ENCODE measurements around the gene ITPA.

- TF ChIP-seq CTCF (IDR thresholded peaks at IDR 0.05) (no peak), POLR2A (IDR thresholded peaks at IDR 0.05) (no peak)
Observed at GRCh38 chr20:3171391-3172125, 37.7 kb upstream of the ITPA start.
